ENCODE measurements around the gene FAXC.

- TF ChIP-seq CTCF (IDR thresholded peaks at IDR 0.05) (no peak), EZH2phosphoT487 (IDR thresholded peaks at IDR 0.05) (no peak)
Observed at GRCh38 chr6:99384507-99384906, 35.0 kb upstream of the FAXC start.

Measured in neural progenitor cell (in vitro differentiated cells).